KMS-11 (cell line): ENCODE results near the gene CEL.

ENCODE experiments used
- H2AFZ ChIP-seq: fragments of 200-600 bp; sonication (generic); 2 replicates; pipeline ENCODE4 v1.6.1; 2016; ENCODE audit warnings: antibody characterized with exemption, mixed run types, low read depth
- H3K27ac ChIP-seq: fragments of 200-600 bp; sonication (generic); 2 replicates; pipeline ENCODE4 v1.6.1; 2016; ENCODE audit warnings: mild to moderate bottlenecking, mixed run types
- H3K27me3 ChIP-seq: fragments of 200-600 bp; sonication (generic); 2 replicates; pipeline ENCODE4 v1.6.1; 2017; ENCODE audit warnings: mild to moderate bottlenecking, low read depth, mixed run types, moderate library complexity; ENCODE audit not compliant: insufficient read depth
- H3K36me3 ChIP-seq: fragments of 200-600 bp; sonication (generic); 2 replicates; pipeline ENCODE4 v1.6.1; 2017; ENCODE audit warnings: mild to moderate bottlenecking, mixed run types; ENCODE audit not compliant: insufficient read depth
- H3K4me1 ChIP-seq: fragments of 200-600 bp; sonication (generic); 2 replicates; pipeline ENCODE4 v1.6.1; 2016; ENCODE audit warnings: mild to moderate bottlenecking, low read depth, mixed run types; ENCODE audit not compliant: poor library complexity, severe bottlenecking
- H3K4me2 ChIP-seq: fragments of 200-600 bp; sonication (generic); 2 replicates; pipeline ENCODE4 v1.7.0; 2016; ENCODE audit warnings: mild to moderate bottlenecking, mixed run types
- H3K4me3 ChIP-seq: fragments of 200-600 bp; sonication (generic); IDR thresholded peaks from 2 replicates; pipeline ENCODE4 v1.6.1; 2017; ENCODE audit warnings: low read depth, low read length, mixed read lengths; ENCODE audit not compliant: insufficient read depth
- H3K79me2 ChIP-seq: fragments of 200-600 bp; sonication (generic); 2 replicates; pipeline ENCODE4 v1.6.1; 2016; ENCODE audit warnings: low read depth, mixed run types; ENCODE audit not compliant: insufficient read depth
- H3K9ac ChIP-seq: fragments of 200-600 bp; sonication (generic); 2 replicates; pipeline ENCODE4 v1.6.1; 2016; ENCODE audit warnings: mild to moderate bottlenecking, mixed run types
- H4K20me1 ChIP-seq: fragments of 200-600 bp; sonication (generic); 2 replicates; pipeline ENCODE4 v1.6.1; 2016; ENCODE audit warnings: mild to moderate bottlenecking, mixed run types; ENCODE audit not compliant: insufficient read depth
- CTCF ChIP-seq: fragments of 200-600 bp; sonication (generic); conservative IDR thresholded peaks from 2 replicates; pipeline ENCODE4 v1.6.1; 2017; ENCODE audit warnings: low read depth, mild to moderate bottlenecking, antibody characterized with exemption, low read length, moderate library complexity, mixed read lengths

Gene CEL

GRCh38 chr9:133107961-133108793 lies 46.4 kb downstream of the CEL start:
- Histone ChIP-seq H3K79me2 (no peaks in the 10 kb centered on the region), H2AFZ (no peak overlapping the region), H3K27ac (no peak overlapping the region), H3K4me3 (no peak overlapping the region), H3K4me1 (no peaks in the 10 kb centered on the region), H3K4me2 (no peak overlapping the region), H3K36me3 (no peaks in the 10 kb centered on the region), H3K27me3 (no peaks in the 10 kb centered on the region), H4K20me1 (no peaks in the 10 kb centered on the region), H3K9ac (no peak overlapping the region)
- no peak for TF ChIP-seq CTCF

- Histone ChIP-seq H3K4me1 (no peaks in the 10 kb centered on the region), H4K20me1 (no peaks in the 10 kb centered on the region), H3K4me2 (no peak overlapping the region), H3K36me3 (no peaks in the 10 kb centered on the region), H2AFZ (no peak overlapping the region), H3K27me3 (no peaks in the 10 kb centered on the region), H3K9ac (no peak overlapping the region), H3K4me3 (no peak overlapping the region), H3K79me2 (no peaks in the 10 kb centered on the region), H3K27ac (no peak overlapping the region)
- no peak for TF ChIP-seq CTCF
Measured at GRCh38 chr9:133108794-133109641, 47.2 kb downstream of the CEL start.

GRCh38 chr9:133109931-133110650 lies 48.3 kb downstream of the CEL start:
- no peak for TF ChIP-seq CTCF
- no peaks in the 10 kb centered on the region for H4K20me1 ChIP-seq
- H3K4me2 ChIP-seq, result no peak overlapping the region
- no peaks in the 10 kb centered on the region for H3K79me2 ChIP-seq
- no peaks in the 10 kb centered on the region for H3K4me1 ChIP-seq
- H3K4me3 ChIP-seq, result no peak overlapping the region
- no peak overlapping the region for H3K9ac ChIP-seq
- no peaks in the 10 kb centered on the region for H3K27me3 ChIP-seq
- no peak overlapping the region for H2AFZ ChIP-seq
- H3K27ac ChIP-seq, result no peak overlapping the region
- no peaks in the 10 kb centered on the region for H3K36me3 ChIP-seq

- no peaks in the 10 kb centered on the region for H3K79me2 ChIP-seq
Measured at GRCh38 chr9:133111808-133112662, 50.3 kb downstream of the CEL start.

More at GRCh38 chr9:133111808-133112662, 50.3 kb downstream of the CEL start:
- H3K4me3 ChIP-seq, result no peak overlapping the region
- no peak overlapping the region for H3K27ac ChIP-seq
- no peaks in the 10 kb centered on the region for H3K27me3 ChIP-seq
- H3K9ac ChIP-seq, result no peak overlapping the region
- no peaks in the 10 kb centered on the region for H4K20me1 ChIP-seq
- TF ChIP-seq CTCF, result no peak
- no peaks in the 10 kb centered on the region for H3K4me1 ChIP-seq
- no peaks in the 10 kb centered on the region for H3K36me3 ChIP-seq
- H3K4me2 ChIP-seq, result no peak overlapping the region
- no peak overlapping the region for H2AFZ ChIP-seq
